Brain microvascular endothelial cell (primary cell): ENCODE results near the gene RALGPS1.

Source experiments
- DNase-seq: peaks from one replicate; pipeline ENCODE4 v3.0.0-alpha.2; 2020
- H3K27ac ChIP-seq: fragments of 250-450 bp; sonication (Bioruptor Pico); 2 replicates; pipeline ENCODE4 v1.5.1; 2020; ENCODE audit warnings: mild to moderate bottlenecking, moderate library complexity
- H3K27me3 ChIP-seq: fragments of 250-450 bp; sonication (Bioruptor Pico); replicated peaks from 2 replicates; pipeline ENCODE4 v1.5.1; 2020; ENCODE audit warnings: mild to moderate bottlenecking
- H3K36me3 ChIP-seq: fragments of 250-450 bp; sonication (Bioruptor Pico); replicated peaks from 2 replicates; pipeline ENCODE4 v1.5.1; 2020; ENCODE audit warnings: mild to moderate bottlenecking
- H3K4me3 ChIP-seq: 2 replicates; pipeline ENCODE4 v1.5.1; 2011; ENCODE audit warnings: low read depth, mild to moderate bottlenecking, control low read depth, low read length, moderate library complexity
- CTCF ChIP-seq: IDR thresholded peaks from 2 replicates; pipeline ENCODE4 v1.5.1; 2011; ENCODE audit warnings: low read depth, mild to moderate bottlenecking, moderate library complexity, low read length, control low read depth, inconsistent platforms; ENCODE audit errors: missing control alignments
- in situ Hi-C: cut with HindIII; loops from 2 replicates; pipeline ENCODE4 v1.10.0; 2017; ENCODE audit warnings: low sequenced_read_pairs, low pct_ligation_motif_present

The RALGPS1 gene

GRCh38 chr9:127177231-127177630 lies 262.6 kb downstream of the RALGPS1 start:
- in situ Hi-C loops, result no loop called here
- DNase-seq, result no peak
- no peaks in the 10 kb centered on the region for H3K27me3 ChIP-seq
- no peak for TF ChIP-seq CTCF
- no peak overlapping the region for H3K27ac ChIP-seq
- no peaks in the 10 kb centered on the region for H3K36me3 ChIP-seq
- no peak overlapping the region for H3K4me3 ChIP-seq

GRCh38 chr9:127177665-127178265 lies 263.2 kb downstream of the RALGPS1 start:
- no peaks in the 10 kb centered on the region for H3K27me3 ChIP-seq
- no peak for TF ChIP-seq CTCF
- H3K4me3 ChIP-seq, result no peak overlapping the region
- in situ Hi-C loops, result no loop called here
- DNase-seq, result no peak
- no peaks in the 10 kb centered on the region for H3K36me3 ChIP-seq
- H3K27ac ChIP-seq, result no peak overlapping the region

GRCh38 chr9:127178686-127179632 lies 264.4 kb downstream of the RALGPS1 start:
- H3K4me3 ChIP-seq, result no peak overlapping the region
- no peak overlapping the region for H3K27ac ChIP-seq
- no peak for TF ChIP-seq CTCF
- H3K27me3 ChIP-seq, result no peaks in the 10 kb centered on the region
- no peak for DNase-seq
- no peaks in the 10 kb centered on the region for H3K36me3 ChIP-seq
- in situ Hi-C loops, result no loop called here

GRCh38 chr9:127179633-127180441 lies 265.3 kb downstream of the RALGPS1 start:
- in situ Hi-C loops, result no loop called here
- TF ChIP-seq CTCF, result no peak
- Histone ChIP-seq H3K36me3 (no peaks in the 10 kb centered on the region), H3K4me3 (no peak overlapping the region), H3K27me3 (no peaks in the 10 kb centered on the region), H3K27ac (no peak overlapping the region)
- DNase-seq, result no peak

- in situ Hi-C loops, result no loop called here
Observed at GRCh38 chr9:127180457-127181314, 266.1 kb downstream of the RALGPS1 start.

More at GRCh38 chr9:127180457-127181314, 266.1 kb downstream of the RALGPS1 start:
- Histone ChIP-seq H3K27me3 (no peaks in the 10 kb centered on the region), H3K27ac (no peak overlapping the region), H3K36me3 (no peaks in the 10 kb centered on the region), H3K4me3 (no peak overlapping the region)
- TF ChIP-seq CTCF, result no peak
- no peak for DNase-seq
